ENCODE results near the gene MYOM1.

- TF ChIP-seq REST (IDR thresholded peaks at IDR 0.05; ENCODE audit: low read depth) (no peak), MAX (IDR thresholded peaks at IDR 0.05) (no peak), TAF1 (IDR thresholded peaks at IDR 0.05; ENCODE audit: low read depth) (no peak)
Measured at GRCh38 chr18:3248658-3249359, 29.0 kb upstream of the MYOM1 start.

All from Ishikawa (cell line).